HG02840 (cell line): ENCODE measurements around the gene CAMKV.
"Not testable (repeated sequence)": the region's sequence is repeated elsewhere in the genome, so short reads cannot be mapped to it uniquely, and the experiment has no call there.

Experiments used
- ATAC-seq: cut with Tn5 transposase; IDR thresholded peaks from one replicate; pipeline ENCODE4 v1.9.1; 2021; ENCODE audit warnings: mild to moderate bottlenecking, moderate library complexity, moderate number of reproducible peaks; ENCODE audit not compliant: unreplicated experiment, low FRiP score

The CAMKV gene

DNA sequence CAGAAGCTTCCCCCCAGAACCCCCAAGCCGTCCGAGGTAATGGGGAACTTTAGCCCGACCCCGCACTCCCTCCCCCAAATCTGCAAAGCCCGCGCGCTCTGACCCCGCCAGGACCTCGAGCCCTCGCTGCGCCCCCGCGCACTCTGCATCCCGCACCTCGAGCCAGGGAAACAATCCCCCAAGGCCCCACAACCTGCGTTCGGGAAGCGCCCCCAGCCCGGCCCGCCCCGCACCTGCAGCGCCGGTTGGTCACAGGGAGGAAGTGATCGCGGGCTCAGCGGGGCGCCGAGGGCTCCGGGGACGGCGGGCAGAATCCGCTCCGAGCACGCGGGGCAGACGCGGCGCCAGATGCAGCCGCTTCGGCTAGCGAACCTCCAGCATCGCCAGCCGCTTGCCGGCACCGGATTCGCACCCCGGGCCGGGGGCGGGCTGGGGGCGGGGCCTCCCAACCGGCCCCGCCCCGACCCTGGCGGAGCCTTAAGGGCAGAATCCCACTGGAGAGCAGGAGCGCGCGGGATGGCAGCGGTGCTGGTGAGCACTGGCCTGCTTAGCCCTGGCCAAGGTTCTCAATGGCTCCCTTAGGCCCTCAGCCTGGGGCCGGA, at the start of gene CAMKV:
Gene CAMKV, minus strand, starts transcription at position 382 of the 602 bp plus-strand sequence. CDS start 7,518 bp downstream, outside the sequence.
- ATAC-seq, result no peak

DNA sequence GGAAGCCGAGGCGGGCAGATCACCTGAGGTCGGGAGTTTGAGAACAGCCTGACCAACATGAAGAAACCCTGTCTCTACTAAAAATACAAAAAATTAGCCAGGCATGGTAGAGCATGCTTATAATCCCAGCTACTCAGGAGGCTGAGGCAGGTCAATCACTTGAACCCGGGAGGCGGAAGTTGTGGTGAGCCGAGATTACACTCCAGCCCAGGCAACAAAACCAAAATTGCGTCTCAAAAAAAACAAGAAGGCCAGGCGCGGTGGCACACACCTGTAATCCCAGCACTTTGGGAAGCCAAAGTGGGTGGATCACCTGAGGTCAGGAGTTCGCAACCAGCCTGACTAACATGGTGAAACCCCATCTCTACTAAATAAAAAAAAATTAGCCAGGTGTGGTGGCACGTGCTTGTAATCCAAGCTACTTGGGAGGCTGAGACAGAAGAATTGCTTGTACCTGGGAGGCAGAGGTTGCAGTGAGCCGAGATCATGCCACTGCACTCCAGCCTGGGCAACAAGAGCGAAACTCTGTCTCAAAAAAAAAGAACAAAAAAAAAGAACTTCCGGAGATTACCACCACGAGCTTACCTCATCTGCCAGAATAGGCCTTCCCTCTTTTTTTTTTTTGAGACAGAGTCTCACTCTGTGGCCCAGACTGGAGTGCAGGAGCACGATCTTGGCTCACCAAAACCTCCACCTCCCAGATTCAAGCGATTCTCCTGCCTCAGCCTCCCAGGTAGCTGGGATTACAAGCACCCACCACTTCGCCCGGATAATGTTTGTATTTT, 48.3 kb upstream of the CAMKV start:
- ATAC-seq, result not testable (repeated sequence)

GRCh38 chr3:49916686-49917085, 47.0 kb upstream of the CAMKV start:
- no peak for ATAC-seq

DNA sequence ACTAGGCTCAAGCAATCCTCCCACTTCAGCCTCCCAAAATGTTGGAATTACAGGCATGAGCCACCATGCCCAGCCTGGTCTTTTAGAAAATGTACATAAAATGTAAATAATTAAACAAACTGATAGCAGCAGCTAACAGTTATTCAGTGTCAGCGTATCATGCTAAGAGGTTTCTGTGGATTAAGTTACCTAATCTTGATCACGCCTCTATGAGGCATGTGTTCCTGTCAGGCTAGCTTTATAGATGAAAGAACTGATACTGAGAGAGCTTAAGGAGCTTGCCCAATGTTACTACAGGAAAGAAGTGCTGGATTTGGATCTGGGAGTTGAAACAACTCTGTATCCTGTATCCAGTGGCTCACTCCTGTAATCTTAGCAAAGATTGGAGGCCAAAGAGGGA, 45.2 kb upstream of the CAMKV start:
- no peak for ATAC-seq

- no peak for ATAC-seq
These were observed 43.2 kb upstream of the CAMKV start for GRCh38 chr3:49912881-49913281.

DNA sequence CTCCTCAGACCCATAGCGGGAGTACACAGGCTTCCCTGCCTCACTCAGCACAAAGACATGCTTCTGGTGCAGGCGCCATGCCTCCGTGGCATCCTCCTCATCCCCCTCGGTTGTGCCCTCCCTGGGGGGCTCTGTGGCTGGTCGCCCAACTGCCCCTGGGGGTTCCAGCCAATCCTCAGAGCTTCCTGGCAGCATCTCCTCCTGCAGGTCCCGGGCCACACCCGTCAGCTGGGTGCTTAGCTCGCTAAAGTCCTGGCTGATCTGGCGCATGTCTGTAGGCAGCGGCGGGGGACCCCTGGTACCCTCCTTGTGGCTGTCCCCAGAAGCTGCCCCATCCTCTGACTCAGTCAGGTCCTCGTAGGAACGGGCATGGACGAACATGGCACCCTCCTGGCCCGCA, 41.9 kb upstream of the CAMKV start:
- ATAC-seq, result no peak

GRCh38 chr3:49911124-49911420, 41.4 kb upstream of the CAMKV start:
- no peak for ATAC-seq

- ATAC-seq, result no peak
These were observed 40.9 kb upstream of the CAMKV start for GRCh38 chr3:49910409-49911123.

DNA sequence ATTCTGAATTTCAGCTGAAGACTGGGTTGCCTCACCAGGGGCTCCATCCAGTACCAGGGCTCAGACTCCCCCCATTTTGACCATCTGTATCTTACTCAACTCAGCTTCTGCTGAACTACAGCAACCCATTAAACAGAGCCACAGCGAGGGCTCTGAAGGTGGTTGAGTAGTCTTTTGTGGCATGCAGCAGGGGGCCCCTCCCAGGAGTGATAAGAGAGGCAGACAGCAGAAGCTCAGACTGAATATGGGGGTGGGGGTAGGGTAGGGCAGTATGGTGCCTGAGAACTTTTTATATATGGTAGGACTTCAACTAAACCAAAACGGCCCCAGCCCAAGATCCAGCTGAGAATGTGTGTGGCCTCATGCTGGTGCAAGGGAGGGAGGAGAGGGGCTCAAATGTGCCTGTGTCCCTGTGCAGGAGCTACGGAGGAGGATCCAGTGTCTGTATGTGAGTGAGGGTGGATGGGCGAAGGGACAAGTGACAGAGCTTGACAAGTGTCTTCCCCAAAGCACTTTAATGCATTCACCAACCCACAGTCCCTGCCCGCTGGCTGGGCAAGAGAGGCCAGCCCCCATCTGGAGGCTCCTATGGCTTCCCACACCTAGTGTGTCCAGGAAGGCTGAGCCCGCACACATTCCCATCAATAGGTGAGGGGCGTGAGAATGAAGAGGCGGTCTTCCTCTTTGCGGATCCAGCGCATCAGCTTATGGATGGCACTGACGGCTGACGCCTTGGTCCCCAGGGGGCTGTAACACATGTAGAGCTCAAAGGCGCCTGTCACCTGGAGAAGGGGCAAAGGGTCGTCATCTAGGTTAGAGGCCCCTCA, 38.9 kb upstream of the CAMKV start:
- no peak for ATAC-seq

- ATAC-seq, result no peak
These were observed 36.5 kb upstream of the CAMKV start for GRCh38 chr3:49906073-49906743.

DNA sequence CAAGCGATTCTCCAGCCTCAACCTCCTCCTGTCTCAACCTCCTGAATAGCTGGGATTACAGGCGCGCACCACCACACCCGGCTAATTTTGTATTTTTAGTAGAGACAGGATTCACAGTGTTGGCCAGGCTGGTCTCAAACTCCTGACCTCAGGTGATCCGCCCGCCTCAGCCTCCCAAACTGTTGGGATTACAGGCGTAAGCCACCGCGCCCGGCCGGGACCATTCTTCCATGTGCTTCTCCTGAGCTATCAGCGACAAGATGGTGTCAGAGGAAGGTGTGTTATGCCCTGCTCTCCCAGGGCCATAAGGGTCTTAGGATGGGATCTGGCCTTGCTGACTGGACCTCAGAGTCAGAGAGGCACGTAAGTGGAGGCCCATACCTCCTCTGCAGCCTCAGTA, 34.7 kb upstream of the CAMKV start:
- not testable (repeated sequence) for ATAC-seq

GRCh38 chr3:49903451-49904424, 34.0 kb upstream of the CAMKV start, which contains the start of gene MST1R:
TSS of gene MST1R (minus strand) at chr3:49903873. CDS start at chr3:49903609, 264 bp downstream.
- ATAC-seq, result peak; percentile 53

DNA sequence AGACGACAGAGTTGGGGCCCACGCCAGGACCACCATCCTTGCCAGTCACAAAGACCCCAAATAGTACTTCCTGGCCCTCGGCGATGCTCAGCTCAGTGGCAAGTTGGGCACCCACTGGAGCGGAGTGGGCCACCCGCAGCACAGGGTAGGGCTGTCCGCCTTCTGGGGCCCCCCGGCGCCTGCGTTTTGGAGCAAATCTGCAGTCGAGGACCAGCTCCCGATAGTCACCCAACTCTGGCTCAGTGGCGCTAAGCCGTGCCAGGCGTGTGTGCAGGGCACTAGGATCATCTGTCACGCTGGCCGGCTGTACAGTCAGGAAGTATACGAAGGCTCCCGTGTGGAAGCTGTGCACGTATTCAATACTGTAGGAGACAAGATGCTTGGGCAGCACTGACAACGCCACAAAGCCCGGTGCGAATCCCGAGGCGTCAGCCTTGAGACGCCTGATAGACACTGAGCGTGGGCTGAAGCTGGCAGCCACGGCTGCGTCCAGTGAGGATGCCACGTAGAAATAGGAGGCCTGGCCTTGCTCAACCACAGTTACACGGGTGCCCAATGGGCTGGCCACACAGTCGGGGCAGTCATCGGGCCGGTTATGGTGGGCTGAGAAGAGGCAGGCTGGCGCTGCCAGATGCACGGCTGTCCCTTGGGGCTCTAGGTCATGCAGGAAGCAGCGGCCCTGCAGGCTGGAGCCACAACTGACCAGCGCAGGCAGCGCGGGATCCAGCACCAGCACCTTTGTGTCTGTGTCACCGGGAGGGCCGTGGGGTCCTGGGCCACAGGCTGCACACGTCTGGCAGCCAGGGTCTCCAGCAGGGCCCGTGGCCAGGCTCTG, 33.0 kb upstream of the CAMKV start:
- ATAC-seq, result no peak

- no peak for ATAC-seq
These were observed 31.9 kb upstream of the CAMKV start for GRCh38 chr3:49901366-49902339.

DNA sequence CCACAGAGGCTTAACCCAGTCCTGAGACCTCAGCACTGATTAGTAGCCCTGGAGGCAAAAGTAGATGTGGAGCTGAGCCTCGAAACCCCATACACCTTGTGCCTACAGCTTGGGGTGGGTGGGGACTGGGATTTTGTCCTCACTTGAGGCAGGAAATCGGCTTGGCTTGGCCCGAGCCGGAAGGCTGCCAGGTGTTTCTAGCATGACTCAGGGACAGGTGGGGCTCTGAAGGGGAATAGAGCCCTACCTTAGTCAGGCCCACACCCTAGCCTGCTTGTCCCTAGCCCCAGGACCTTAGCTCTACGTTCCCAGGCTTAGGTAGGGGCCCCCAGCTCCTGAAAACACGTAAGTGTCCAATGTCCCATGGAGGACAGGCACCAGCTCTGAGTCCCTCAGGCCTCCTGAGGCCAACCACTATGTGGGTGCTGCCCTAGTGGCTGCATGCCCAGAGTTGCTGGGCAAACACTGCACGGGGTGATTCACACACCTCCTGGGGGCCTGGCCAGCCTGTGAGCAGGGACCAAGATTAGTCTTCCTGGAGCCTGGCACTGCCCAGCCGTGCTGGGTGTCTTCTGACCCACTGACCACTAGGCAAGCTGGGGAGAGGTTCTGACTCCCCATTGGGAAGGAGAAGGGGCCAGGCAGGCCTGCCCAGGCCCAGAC, 30.9 kb upstream of the CAMKV start:
- ATAC-seq, result no peak

- ATAC-seq, result no peak
These were observed 30.1 kb upstream of the CAMKV start for GRCh38 chr3:49899815-49900214.
